Stimulated activated CD4-positive, alpha-beta T cell treated with anti-CD3 and anti-CD28 coated beads, Interleukin-15, amount 100 ng/mL, for 24 hours (primary cell): ENCODE results near the gene ENSA.
"Not testable (repeated sequence)": the region's sequence is repeated elsewhere in the genome, so short reads cannot be mapped to it uniquely, and the experiment has no call there.

Source experiments
- DNase-seq: peaks from one replicate; pipeline ENCODE4 v3.0.0-alpha.2; 2020

The ENSA gene

DNA sequence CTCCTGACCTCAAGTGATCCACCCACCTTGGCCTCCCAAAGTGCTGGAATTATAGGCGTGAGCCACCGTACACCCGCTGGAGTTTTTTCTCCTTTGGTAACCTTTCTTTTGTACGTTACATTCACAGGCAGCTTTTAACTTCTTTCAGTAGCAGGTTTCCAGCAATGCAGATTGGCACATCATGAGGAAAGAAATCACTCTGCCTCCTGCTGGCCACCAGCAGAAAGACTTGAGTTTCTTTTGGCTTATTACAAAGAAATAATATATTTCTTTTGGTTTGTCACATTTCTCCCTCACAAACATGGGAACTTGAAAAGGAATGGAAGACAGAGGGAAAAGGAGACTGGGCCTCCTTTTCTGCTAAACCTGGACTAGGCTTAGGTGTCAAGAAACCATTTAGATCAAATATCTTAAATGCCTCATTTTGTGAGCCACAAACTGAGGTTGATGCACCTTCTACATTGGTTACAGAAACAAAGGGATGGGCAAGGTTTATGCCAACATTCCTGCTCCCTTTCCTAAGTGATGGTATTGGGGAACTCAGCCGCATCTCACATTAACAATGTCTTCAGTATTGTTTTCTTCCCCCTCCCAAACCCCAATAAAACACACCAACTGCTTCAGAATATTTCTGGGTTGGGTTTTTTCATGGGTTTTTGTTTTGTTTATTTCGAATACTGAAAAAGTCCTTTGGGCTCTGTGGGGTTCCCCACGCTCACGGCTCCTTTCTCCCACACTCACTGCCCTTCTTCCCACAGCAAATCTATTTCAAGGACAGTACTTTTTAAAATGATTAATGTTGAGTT is 7.7 kb downstream of the ENSA start:
- peak; percentile 65 for DNase-seq

DNA sequence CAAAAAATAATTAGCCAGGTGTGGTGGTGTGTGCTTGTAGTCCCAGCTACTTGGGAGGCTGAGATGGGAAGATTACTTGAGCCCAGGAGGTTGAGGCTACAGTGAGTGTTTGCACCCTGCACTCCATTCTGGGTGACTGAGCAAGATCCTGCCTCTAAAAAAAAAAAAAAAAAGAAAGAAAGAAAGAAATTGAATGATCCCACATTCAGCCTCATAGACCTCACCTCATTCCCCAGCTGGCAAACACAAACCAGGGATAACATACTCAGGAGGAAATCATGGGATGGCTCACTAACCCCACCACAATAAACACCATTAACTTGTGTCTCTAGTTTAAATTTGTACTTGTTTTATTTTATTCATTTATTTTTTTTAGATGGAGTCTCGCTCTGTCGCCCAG is 8.5 kb downstream of the ENSA start:
- DNase-seq = no peak

DNA sequence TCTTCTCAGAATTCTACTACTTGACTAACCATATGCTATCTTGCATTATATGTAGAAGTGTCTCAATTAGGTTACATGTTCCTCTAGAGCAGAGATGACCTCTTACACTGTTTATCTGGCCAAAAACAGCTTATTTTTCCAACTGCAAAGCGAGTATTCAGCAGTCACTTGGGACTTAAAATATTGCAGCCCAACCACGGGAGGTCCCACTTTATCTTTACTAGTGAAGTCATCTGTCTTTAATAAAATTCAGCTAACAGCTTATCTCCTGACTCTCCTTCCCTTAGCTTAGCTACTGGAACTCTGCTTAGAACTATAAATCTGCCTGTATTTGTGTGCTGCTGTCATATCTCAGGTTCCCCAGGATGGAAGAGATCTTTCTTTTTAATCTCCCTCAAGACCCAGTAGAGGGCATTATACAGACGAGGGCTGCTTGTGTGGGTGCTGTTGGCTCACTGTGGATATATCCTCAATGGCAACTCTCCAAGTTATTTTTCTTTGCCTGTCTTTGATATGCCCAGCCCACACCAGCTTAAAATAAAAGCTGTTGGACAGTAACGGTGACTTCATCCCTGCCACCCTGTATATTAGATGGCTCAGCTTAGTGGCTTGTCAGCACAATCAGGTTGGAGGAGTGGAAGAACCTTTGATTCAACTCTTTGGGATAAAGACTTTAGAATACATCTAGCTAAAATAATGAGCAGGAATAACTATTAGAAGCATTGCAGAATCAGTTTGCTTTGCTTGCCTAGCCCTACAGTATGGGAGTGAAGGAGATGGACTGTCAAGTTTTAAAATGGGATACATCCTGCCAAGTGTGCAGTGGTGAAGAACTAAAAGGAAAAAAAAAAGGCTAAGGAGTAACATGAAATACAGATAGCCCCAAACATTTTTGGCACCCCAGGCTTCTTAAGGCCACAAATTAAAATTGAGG is 9.6 kb downstream of the ENSA start:
- no peak for DNase-seq

DNA sequence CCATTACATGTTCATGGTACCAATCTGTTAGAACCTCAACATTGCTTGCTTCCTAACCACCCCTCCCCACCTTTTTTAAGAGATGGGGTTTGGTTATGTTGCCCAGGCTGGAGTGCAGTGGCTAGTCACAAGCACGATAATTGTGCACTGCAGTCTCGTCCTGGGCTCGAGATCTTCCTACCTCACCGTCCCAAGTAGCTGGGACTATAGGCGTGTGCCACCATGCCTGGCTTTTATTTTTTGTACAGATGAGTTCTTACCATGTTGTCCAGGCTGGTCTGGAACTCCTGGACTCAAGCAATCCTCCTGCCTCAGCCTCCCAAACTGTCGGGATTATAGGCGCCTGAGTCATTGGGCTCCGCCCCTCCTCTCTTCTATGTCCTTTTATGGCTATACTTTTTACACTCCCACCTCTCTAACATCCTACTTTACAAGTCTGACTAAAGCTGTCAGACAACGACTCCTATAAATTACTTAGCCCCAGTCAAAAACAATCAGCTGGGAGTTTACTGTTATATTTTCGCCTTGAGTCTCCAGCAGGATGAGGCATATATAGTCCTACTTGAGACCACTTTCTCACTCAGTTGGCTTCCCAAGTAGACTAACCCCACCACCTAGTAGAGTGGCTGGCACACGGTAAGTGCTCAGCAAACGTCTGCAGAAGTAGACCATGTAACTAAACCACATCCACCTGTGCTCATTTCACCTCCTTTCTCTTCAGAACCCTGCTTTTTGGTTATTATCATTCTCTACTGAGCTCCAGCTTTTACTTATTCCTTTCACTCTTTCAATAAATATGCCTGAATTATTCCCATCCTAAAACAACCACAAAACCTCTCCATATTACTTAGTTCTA is 13.8 kb downstream of the ENSA start:
- no peak for DNase-seq

DNA sequence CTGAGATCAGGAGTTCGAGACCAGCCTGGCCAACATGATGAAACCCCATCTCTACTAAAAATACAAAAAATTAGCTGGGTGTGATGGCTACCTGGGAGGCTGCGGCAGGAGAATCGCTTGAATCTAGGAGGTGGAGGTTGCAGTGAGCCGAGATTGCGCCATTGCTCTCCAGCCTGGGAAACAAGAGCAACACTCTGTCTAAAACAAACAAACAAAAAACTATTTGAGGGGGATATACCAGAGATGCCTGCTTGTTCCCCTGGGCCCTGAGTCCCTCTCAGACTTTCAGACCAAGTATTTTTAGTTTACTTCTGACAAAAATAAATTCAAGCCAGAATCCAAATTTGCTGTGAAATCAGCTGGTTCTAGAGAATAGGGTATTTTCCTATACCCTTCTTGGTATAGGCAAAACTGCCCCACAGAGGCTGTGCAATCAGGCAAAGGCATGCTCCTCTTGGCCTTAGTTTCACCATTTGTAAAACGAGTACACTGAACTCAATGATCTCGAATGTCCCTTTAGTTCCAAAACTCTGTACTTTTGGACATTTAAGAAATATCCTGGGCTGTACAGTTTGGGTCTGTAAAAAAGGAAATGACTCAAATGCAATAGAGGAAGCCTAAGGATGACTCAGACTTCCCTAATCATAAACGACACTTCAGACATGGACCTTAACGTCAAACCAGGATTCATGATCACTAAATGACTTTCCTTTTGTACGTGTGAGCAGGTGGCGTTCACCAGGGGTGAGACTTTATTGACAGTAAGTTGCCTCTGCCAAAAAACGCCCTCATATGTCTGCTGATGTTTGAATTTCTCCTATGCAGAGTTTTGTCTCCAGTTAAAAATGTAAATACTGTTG is 16.1 kb downstream of the ENSA start:
- peak; percentile 70 for DNase-seq

DNA sequence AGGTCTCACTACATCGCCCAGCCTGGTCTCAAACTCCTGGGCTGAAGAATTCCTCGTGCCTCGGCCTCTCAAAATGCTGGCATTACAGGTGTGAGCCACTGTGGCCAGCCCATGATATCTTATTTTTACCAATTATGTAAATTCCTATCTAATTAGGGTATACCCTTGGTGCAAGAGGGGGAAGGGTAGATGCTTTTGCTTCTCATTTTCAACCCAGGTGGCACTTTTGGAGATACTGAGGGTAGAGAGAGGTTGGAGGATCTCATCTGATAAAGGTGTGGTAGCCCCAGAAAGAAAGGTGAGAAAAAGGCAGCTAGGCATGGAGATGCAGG is 17.4 kb downstream of the ENSA start:
- no peak for DNase-seq

DNA sequence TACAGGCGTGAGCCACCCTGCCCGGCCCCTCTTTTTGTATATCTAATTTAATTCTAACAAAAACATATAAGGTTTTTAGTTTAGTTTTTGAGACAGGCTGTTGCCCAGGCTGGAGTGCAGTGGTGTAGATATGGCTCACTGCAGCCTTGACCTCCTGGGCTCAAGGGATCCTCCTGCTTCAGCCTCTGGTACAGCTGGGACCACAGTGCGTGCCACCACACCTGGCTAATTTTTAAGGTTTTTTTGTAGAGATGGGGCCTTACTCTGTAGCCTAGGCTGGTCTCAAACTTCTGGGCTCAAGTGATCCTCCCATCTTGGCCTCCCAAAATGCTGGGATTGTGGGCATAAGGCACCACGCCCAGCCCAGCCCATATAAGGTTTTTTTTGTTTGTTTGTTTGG is 18.8 kb downstream of the ENSA start:
- DNase-seq = no peak

DNA sequence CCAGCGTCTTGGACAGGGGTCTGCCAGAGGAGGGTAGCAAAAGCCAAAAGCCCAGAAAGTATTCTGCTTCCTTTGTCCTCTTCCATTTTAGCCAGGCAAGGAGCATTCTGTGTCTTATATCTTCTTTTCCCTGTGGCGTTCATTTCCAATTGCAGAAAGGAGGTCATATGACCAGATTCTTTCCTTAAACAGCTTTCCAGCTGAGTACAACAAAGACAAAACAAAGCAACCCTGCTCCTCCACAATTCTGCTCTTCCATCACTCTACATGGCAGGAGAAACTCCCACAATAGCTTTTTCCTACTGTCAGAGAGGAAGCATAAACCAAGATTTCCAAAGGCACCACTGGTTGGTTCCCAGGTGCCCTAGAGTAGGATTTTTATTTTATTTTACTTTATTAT is 19.7 kb downstream of the ENSA start:
- no peak for DNase-seq

DNA sequence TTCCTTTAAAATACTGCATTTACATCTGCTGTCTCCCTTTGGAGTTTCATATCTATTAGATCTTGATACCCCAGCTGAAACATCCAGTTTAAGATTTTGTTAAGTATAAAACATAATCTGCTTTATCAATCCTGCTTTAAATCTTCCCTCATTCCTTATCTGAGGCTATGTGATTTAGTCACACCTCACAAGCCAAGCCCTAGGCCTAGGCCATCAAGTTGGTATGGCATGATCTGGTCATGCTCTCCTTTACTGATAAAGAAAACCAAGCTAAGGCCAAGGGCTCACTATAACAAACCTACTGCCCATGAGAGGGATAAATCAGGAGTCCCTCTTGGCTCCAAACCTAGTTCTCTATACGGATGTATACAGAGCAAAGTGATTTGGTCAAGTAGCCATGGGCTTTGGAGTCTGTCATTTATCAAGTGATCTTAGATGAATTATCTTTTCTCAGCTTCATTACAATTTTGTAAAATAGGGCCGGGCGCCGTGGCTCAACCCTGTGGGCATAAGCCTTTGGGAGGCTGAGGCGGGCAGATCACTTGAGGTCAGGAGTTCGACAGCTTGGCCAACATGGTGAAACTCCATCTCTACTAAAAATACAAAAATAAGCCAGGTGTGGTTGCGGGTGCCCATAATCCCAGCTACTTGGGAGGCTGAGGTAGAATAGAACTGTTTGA is 22.8 kb downstream of the ENSA start:
- DNase-seq = no peak

DNA sequence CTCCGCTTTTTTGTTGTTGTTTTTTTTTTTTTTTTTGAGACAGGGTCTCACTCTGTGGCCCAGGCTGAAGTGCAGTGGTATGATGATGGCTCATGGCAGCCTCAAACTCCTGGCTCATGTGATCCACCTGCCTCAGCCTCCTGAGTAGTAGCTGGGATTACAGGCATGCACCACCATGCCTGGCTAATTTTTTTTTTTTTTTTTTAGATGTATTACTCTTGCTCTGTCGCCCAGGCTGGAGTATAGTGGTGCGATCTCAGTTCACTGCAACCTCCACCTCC is 24.0 kb downstream of the ENSA start:
- not testable (repeated sequence) for DNase-seq

DNA sequence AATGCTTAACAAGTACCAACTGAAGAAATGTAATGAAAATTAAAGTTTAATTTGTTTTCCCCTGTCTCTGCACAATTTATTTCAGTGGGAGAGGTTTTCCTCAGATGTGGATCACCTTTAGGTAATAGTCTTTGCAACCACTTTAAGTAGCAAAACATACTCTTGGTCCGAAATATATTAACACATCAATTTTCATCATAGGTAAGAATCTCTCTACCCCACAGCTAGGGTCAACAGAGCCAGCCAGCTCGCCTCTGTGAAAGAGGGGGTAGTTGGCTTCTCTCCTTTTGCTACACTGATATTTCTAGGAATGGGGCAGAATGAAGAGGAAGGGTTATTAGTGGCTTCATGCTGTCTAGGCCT is 25.2 kb downstream of the ENSA start:
- no peak for DNase-seq

DNA sequence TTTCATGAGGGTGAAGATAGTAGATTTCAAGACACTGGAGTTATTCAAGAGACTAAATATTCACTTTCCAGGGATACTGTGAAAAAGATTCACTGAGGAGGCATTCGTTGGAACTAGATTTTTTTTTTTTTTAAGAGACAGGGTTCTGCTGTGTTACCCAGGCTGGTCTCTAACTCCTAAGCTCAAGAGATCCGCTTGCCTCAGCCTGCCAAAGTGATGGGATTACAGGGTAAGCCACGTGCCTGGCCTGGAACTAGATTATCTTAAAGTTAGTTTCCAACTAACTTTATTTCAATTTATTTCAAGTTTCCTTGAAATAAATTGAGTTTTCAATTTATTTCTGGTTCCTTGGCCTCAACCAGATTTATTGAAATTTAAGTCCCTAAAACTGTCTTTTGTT is 25.7 kb downstream of the ENSA start:
- DNase-seq = no peak

DNA sequence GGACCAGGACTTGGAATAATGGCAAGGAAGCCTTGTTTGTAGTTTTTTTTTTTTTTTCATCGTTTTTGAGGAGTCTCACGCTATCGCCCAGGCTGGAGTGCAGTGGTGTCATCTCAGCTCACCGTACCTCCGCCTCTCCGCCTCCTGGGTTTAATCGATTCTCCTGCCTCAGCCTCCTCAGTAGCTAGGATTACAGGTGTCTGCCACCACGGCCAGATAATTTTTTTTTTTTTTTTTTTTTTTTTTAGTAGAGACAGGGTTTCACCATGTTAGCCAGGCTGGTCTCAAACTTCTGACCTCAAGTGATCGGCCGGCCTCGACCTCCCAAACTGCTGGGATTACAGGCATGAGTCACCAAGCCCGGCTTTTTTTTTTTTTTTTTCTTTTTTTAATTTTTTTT is 27.0 kb downstream of the ENSA start:
- DNase-seq = not testable (repeated sequence)

DNA sequence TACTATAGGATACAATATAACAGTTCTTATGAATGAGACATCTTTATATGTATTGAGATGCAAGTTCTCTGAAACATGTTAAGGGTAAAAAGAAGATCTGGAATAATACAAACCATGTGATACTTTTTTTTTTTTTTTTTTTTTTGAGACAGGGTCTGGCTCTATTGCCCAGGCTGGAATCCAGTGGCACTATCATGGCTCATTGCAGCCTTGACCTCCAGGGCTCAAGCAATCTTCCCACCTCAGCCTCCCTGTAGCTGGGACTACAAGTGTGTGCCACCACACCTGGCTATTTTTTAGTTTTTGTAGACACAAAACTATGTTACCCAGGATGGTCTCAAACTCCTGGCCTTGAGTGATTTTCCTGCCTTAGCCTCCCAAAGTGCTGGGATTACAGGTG is 27.9 kb downstream of the ENSA start:
- no peak for DNase-seq

DNA sequence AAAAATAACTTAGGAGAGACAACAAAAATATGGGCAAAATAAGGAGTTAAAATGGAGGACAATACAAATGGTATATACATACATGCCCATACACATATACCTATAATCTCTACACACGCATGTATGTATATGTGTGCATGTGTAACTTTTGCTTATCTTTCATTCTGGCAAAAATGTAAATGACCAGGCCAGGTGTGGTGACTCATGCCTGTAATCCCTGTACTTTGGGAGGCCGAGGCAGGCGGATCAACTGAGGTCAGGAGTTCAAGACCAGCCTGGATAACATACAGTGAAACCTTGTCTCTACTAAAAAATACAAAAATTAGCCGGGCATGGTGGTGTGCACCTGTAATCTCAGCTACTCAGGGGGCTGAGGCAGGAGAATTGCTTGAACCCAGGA is 31.1 kb downstream of the ENSA start:
- not testable (repeated sequence) for DNase-seq

DNA sequence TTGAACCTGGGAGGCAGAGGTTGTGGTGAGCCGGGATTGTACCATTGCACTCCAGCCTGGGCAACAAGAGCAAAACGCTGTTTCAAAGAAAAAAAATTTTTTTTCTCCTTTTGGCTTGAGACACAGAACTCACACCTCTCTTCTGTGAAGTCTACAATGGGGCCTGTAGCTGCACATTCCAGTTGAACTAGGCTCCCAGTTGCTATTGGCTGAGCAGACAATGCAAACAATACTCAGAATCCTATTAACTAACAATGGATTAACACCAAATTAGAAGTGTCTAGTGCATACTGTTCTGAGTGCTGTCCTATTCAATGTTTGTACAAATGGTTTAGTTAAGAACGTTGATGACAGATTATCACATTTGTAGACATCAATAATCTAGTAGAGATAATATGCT is 32.4 kb downstream of the ENSA start:
- DNase-seq = no peak

DNA sequence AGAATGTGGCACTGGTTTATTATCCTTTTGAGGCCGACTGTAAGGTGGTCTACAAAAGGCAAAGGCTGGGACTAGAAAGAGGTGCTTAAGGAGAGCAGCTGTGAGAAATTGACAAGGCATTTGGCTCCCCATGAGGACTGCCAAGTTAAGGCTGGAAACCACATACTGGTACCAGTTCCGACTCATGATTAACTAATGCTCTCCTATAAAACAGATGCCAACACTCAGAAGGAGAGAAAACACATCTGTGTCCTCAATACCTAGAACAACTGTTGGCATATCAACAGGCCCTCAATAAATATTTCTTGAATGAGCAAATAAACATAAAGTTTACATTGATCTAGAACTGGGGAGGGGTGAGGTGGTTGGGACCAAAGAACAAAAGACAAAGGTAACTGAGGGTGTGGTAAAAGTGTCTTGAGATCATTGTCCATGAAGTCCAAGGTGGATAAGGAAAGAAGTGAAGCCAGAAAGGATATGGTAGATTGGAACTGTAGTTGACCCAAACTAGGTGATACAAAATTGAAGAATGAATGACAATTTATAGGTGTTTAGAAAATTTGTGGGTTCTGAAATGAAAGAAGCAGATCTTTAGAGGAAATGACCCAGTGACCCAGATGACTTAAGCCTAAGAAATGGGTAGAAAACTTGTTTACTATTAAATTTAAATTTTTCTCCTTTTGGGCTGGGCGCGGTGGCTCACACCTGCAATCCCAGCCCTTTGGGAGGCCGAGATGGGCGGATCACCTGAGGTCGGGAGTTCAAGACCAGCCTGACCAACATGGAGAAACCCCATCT is 33.1 kb downstream of the ENSA start:
- no peak for DNase-seq

DNA sequence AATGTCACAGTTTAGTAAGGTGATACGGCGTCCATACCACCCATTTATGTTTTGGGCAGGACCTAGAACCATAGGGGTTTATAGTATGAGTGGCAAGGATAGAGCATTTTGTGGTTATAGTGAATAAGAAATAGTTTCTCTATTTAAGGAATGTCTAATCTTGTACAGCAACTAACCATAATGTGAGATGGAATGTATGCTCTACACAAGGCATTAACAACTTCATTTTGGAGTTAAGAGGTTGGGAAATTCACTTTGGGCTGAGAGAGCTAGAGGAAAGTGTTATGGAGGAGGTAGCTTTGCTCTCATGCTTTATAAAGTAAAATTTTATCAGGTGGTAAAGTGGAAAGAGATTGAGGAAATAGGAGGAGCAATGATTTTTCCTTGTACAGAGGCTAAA is 47.0 kb downstream of the ENSA start:
- no peak for DNase-seq

DNA sequence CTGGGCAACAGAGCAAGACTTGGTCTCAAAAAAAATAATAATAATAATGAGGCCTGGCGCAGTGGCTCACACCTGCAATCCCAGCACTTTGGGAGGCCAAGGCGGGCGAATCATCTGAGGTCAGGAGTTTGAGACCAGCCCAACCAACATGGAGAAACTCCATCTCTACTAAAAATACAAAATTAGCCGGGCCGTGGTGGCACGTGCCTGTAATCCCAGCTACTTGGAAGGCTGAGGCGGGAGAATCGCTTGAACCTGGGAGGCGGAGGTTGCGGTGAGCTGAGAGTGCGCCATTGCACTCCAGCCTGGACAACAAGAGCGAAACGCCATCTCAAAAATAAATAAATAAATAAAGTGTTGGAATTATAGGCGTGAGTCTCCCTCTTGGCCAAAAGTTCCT is 47.5 kb downstream of the ENSA start:
- DNase-seq = not testable (repeated sequence)

DNA sequence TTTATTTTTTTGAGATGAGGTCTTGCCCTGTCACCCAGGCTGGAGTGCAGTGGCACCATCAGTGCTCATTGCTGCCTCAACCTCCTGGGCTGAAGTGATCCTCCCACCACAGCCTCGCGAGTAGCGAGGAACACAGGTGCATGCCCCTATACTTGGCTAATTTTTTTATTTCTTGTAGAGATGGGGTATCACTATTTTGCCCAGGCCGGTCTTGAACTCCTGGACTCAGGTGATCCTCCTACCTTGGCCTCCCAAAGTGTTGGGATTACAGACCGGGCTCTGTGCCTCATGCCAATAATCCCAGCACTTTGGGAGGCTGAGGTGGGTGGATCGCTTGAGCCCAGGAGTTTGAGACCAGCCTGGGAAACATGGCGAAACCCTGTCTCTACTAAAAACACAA is 48.0 kb downstream of the ENSA start:
- DNase-seq = not testable (repeated sequence)

DNA sequence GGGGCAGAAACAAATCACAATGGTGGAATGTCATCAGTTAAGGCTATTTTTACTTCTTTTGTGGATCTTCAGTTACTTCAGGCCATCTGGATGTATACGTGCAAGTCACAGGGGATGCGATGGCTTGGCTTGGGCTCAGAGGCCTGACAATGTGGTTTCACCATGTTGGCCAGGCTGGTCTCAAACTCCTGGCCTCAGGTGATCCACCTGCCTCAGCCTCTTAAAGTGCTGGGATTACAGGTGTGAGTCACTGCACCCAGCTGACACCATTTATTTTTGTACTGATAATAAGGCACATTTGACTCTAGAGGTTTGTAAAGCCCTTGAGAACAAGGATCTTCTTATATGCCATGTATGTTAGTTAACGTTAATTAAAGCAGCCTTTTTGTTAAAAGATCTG is 48.4 kb downstream of the ENSA start:
- not testable (repeated sequence) for DNase-seq
